Keratinocyte (primary cell): Measurements from ENCODE around the gene ZSWIM9.

Experiments
- CTCF ChIP-seq, 3 experiments: IDR thresholded peaks in 1 of 3; conservative IDR thresholded peaks in 1 of 3; optimal IDR thresholded peaks in 1 of 3; 2 replicates in 2 of 3; 3 replicates in 1 of 3; pipeline versions ENCODE3 to v1.5.1; 2011; ENCODE audit warnings: low read length in 3 of 3, mild to moderate bottlenecking in 3 of 3, moderate library complexity in 2 of 3, control low read depth in 1 of 3, inconsistent platforms in 1 of 3; ENCODE audit not compliant: insufficient read depth in 2 of 3; ENCODE audit errors: extremely low read depth in 1 of 3
- EZH2 ChIP-seq: IDR thresholded peaks from one replicate; pipeline ENCODE4 v1.6.1; 2012; ENCODE audit warnings: inconsistent platforms, mild to moderate bottlenecking, low read length, moderate library complexity

DNA sequence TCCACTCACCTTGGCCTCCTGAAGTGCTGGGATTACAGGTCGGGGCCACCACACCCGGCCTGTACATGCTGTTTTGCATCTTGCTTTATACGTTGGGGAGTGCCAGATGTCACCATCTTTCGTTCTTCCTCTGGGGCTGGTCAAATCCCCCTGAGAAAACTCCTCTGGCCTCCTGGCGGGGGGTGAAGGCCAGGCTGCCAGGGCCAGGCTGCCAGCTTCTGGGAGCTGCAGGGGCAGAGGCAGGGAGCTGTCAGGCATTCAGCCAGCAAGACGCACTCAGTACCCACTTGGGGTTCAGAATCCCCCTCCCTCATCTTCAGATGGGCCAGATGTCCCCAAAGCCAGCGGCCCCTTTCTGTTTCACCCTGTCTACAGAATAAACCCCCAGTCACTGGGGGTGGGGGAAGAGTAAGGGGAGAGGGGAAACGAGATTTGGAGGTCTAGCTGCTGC, 16.1 kb downstream of the ZSWIM9 start:
- TF ChIP-seq CTCF (optimal IDR thresholded peaks at IDR 0.05 in 1 of 3, IDR thresholded peaks at IDR 0.05 in 1 of 3, conservative IDR thresholded peaks at IDR 0.05 in 1 of 3; ENCODE audit: extremely low read depth in 1 of 3, insufficient read depth in 2 of 3, low read length in 3 of 3) (no peak), EZH2 (no peak)
